IPS DF 19.7 (cell line): ENCODE measurements around the gene TRABD2B.

ENCODE experiments used
- DNase-seq: peaks from one replicate; pipeline ENCODE4 v3.0.0-alpha.2; 2013; ENCODE audit warnings: low read depth, low spot score

The TRABD2B gene

GRCh38 chr1:47778280-47778679 lies 218.9 kb downstream of the TRABD2B start:
- DNase-seq = no peak

GRCh38 chr1:47777322-47777721 lies 219.9 kb downstream of the TRABD2B start:
- DNase-seq = no peak

- no peak for DNase-seq
These were observed 220.5 kb downstream of the TRABD2B start for GRCh38 chr1:47776667-47777131.

GRCh38 chr1:47774986-47775834 lies 222.0 kb downstream of the TRABD2B start:
- no peak for DNase-seq

GRCh38 chr1:47772960-47773682 lies 224.1 kb downstream of the TRABD2B start:
- no peak for DNase-seq

- DNase-seq = no peak
These were observed 224.9 kb downstream of the TRABD2B start for GRCh38 chr1:47772281-47772680.

- DNase-seq = no peak
These were observed 225.4 kb downstream of the TRABD2B start for GRCh38 chr1:47771751-47772150.

- DNase-seq = no peak
These were observed 227.2 kb downstream of the TRABD2B start for GRCh38 chr1:47769983-47770382.

GRCh38 chr1:47769295-47769694 lies 227.9 kb downstream of the TRABD2B start:
- DNase-seq = no peak

- DNase-seq = no peak
These were observed 229.5 kb downstream of the TRABD2B start for GRCh38 chr1:47767741-47768100.

- no peak for DNase-seq
These were observed 230.1 kb downstream of the TRABD2B start for GRCh38 chr1:47766832-47767740.

GRCh38 chr1:47765742-47766485 lies 231.3 kb downstream of the TRABD2B start:
- no peak for DNase-seq

- no peak for DNase-seq
These were observed 231.9 kb downstream of the TRABD2B start for GRCh38 chr1:47765236-47765635.

GRCh38 chr1:47764461-47765046 lies 232.6 kb downstream of the TRABD2B start:
- DNase-seq = no peak

- no peak for DNase-seq
These were observed 233.5 kb downstream of the TRABD2B start for GRCh38 chr1:47763591-47764171.

GRCh38 chr1:47761974-47762373 lies 235.2 kb downstream of the TRABD2B start:
- no peak for DNase-seq

GRCh38 chr1:47761201-47761930 lies 235.8 kb downstream of the TRABD2B start:
- DNase-seq = no peak

GRCh38 chr1:47759936-47760629 lies 237.1 kb downstream of the TRABD2B start:
- no peak for DNase-seq
